Activated T-helper 1 cell treated with anti-CD3 and anti-CD28 coated beads, Interleukin-2, amount 50 U/mL, for 16 hours (primary cell): Measurements from ENCODE around the gene GYPA.
"Not testable (repeated sequence)": the region's sequence is repeated elsewhere in the genome, so short reads cannot be mapped to it uniquely, and the experiment has no call there.

ENCODE experiments used
- DNase-seq, 2 donors: peaks; one replicate each; pipeline ENCODE4 v3.0.0-alpha.2; 2020; ENCODE audit warnings: low read depth in 1 of 2, low spot score in 1 of 2

GYPA gene

DNA sequence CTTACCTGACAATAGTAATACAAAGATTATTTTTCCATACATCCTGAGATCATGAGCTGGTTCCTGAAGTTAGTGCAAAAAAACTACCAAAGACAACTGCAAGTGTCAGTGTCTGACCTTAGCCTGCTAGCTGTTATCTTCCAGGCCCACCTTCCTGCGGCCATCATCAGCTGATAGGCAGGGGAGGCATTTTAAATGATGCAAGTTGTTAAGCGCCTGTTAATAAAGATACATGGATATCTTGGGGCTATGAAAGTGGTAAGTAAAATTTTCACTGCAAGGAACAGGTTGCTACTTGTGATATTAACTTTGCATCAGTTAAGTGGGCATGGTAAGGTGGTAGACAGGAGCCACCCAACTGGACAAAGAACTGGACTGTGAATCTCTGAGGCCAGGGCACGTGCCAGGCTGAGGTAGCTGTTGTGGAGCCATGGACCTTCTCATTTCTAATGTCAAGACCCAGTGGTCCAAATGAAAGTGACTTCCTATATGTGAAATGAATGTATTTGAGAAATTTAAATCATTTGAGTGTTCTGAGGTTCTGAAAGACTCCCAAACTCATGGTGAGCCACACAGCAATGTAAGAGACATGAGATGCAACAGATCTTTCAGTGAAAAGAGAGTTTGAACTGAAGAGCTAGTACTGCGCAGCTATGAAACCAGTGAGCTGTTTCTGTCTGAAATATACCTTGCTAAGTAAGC lies at the start of gene GYPA:
GYPA (minus strand) TSS at position 125 of the 702 bp plus-strand sequence; CDS start at position 42, 83 bp downstream.
- DNase-seq: not testable (repeated sequence)

DNA sequence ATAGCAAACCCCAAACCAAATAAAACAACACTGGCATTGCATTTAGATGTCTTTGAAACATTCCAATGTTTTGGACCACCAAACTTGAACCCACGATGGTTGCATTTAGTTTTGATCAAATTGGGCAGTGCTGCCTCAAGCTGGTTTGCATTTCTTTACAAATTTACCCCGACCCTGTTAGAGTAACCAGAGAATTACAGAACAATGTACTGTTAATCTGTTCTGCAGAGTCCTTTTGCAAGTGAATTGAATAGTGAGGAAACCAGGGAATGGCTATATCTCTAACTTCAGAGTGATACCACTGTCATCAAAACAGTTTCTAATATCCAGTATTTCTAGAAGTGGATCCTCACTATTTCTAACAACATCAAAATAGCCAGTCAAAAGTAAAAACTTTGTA lies 49.5 kb upstream of the GYPA start:
- no peak for DNase-seq

DNA sequence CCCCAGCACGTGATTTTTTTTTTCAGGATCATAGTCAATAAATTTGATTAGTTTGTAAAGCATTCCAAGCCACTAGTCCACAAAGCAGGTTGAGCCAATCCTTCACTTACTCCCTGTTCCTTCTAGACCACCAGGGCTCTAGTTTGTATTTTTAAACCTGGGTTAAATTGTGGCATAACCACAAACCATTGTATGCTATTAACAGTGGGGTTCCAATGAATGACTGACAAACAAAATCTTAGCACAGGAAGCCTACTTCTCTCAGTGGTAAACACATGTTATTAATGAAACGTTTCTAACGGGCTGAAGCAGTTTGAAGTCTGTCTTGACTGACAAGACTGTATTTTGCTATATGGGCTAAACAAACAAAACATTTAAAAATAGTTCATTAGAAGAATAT lies 48.6 kb upstream of the GYPA start:
- DNase-seq: no peak

DNA sequence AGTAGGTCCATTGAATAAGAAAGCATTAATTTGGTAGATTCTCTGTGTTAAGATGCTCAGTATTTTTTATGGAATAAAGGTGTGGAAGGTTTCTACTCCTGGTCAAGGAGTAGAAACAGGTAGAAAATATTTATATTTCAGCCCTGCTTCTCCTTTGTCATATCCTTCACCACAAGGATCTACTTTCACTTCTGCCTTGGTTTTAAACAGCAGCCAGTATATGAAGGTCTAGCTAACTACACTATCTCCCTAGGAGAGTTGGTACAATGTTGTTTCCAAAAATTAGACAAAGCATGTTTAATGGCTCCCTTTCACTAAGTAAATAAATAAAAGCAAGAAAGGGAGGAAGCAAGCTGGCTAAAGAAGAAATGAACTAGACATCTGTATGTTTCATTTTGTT lies 44.6 kb upstream of the GYPA start:
- no peak for DNase-seq

DNA sequence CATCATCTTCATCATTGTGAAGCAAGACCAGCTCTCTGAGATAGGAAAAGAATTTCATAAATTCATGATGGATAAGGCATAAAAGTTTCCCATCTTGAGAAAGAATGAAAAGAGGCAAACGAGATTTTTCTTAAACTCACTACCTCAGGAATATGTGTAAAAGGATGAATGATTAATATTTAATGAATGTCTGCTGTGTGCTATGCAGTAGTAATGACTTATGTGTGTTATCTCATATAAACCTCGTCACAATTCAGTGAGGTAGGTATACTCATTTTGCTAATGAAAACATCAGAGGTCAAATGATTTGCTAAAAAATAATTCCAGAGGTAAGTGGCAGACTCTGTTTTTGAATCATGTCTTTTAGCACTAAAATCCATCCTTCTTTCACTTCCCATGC lies 42.6 kb upstream of the GYPA start:
- DNase-seq: no peak

DNA sequence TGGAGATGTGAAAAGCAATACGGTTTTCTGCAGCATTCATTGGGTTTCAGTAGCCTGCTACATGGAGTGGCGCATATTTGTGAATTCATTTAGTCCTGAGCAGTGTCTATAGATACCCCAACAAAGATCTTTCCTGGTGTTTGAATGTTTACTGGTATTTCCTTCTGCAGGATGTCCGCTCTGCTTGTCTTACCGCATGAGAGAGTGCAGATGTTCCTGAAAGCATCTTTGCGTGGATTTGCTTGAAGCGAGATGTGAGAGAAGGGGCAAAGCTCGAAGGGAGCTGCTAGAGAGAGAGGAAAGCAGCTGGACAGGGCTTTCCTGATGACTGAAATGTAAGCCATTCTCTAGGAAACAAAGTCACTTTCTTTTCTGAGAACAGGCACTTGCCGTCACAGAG lies 40.9 kb upstream of the GYPA start:
- DNase-seq: no peak

DNA sequence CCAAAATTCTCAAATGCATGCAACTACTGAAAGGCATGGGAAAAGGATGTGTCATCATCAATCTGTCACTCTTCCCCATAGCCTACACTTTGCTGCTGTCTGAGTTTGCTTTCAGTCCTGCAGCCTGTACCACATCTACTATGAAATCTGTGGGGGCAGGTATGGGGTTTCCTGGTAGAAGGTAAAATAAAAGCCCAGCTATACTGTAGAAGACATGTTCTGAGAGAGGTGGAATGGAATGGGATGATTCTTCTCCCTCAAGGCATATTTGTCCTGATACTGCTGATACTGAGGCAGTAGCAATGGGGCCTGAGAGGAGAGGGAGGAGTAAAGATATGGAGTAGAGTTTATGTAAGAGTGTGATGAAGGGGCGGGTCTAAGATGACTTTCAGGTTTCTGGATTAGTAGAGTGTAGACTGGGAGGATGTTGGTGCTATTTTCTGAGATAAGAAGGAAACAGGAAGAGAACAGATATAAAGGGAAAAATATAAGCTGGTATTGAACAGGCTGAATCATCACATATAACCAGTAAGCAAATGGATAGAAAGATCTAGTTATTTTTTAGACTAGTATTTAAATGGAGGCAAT lies 38.7 kb upstream of the GYPA start:
- DNase-seq: no peak

DNA sequence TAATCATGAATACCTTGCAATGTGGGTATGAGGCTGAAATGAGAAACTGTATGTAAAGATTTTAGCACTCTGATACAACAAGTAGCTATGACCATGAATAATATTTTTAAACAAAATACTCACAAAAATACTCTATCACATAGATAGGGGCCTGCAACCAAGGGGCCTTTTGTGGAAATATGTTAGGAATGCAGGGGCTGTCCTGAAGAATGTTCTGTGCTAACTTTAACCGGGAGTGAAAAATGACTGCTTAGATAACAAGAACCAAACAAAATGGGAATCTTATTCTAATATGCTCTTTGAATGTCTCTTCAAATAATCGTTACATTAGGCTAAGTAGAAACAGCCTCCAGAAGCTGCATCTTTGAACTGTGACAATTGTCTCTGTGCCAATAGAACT lies 37.9 kb upstream of the GYPA start:
- no peak for DNase-seq

DNA sequence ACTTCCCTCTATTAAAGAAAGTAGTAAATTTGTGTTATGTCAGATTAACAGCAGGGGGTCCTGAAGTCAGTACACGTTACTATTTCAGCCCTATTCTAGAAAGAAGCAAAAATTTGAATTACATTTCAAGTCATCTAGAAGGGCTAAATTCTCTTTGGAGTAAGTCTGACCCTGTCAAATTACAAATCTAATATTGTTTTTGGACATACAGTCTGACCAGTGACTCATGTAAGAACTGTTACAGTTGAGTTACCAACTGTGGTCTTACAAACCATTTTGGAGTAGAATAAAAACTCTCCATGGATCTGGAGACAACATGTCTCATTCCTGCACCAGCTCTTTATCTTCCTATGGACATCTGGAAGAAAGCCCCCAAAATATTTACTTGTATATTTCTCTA lies 36.0 kb upstream of the GYPA start:
- no peak for DNase-seq

DNA sequence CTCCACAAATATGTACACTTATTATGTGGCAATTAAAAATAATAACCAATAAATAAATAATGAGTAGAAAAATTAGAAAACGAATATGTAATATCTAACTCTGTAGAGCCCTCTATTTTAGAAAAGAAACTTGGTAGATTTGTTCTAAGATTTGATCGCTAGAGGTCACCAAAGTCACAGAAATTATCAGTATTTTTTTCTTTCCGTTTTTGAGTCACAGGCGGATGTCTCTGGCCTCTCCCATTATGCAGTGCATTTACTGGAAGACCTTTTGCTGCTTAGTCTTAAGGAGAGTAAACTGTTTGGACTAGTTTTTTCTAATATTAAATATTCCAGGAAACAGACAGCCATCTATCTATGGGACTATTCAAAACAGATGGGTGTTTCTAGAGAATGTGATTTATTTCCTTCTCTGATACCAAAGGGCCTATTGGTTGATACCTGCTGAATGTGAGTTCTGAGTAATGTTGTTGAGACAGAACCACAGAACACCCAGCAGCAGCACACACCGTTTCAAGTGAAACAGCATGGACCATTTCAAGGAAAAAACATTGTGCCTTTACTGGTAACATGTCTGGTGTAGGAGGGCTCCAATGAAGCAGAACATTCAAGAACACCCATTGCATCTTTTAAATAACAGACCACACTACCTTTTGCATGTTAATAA lies 34.0 kb upstream of the GYPA start:
- DNase-seq: no peak

DNA sequence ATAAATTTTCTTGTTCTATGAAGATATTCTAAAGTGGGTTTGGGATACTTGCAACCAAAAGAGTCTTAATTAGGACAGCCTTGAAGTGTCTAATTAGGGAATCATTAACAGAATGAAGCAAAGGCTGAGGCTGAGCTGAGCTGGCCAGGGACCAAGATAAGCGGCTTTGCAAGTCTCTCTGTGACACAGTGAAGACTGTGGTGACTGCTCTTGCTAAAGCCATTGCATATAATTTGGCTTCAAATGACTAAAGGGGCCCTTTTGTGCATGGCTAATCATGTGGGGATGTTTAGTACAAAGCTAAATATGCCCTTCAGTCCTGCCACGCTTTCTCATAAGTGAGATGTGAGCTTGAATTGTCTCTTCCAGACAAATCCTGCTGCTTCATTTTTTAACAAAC lies 31.2 kb upstream of the GYPA start:
- no peak for DNase-seq

DNA sequence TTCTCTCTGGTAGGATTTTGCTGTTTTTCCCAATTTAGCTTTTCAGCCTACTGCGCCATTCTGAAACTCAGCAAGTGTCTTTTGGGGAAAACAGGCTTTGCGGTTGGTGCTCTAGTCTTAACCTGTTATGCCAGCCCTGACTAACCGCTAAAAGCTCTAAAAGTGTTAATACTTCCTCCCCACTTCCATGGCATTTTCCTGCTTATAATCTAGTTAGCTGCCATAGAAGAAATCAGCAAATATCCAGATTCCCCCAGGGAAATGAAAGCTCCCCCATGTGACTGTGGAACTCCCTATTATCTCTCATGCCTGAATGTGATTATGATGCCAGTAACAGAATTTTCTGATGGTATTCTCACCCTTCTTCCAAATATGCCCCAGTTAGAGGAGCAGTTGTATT lies 28.7 kb upstream of the GYPA start:
- DNase-seq: no peak

DNA sequence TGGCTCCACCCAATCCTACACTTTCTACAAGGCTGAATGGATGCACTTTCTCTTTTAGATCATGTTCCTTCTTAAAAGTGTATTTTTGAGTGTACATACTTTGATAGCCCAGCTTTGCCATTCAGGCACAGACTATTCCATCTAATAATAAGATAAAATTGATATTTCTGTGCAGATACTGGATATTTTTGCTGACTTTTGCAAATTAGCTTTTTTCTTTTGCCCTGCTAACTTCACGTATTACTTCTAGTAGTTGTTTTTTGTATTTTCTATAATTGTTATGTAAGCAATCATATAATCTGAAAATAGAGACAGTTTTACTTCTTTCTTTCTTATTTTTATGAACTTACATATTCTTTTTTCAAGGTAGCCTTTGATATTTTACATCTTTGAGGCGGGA lies 13.5 kb upstream of the GYPA start:
- DNase-seq: no peak

DNA sequence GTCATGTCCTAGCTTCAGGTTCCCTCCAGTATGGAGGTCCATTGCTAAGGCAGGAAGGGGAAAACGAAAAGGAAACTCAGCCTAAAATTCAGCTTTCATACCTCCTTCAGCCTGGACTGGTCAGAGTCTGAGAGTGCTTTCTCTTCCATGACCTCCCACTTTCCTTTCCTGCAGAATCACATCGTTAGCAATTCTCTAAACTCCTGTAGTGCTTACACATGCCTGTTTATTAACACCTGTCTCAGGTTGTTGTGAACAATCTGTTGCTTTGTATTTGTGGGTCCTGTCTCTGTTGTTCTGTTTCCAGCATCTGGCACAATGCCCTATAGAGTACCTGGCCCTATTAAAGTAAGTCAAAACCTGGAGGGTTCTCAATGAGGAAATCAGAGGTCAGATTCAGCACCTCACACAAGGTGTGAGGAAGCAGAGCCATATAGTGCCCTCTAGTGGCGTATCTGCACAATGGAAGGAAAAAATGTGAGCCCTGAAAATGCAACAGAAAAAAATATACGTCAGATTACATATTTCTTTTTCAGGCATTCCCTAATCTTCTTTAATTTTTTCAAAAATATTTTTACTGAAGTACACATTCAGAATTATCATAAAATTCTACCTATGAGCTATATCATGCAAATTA lies 2.3 kb upstream of the GYPA start:
- DNase-seq: not testable (repeated sequence)

DNA sequence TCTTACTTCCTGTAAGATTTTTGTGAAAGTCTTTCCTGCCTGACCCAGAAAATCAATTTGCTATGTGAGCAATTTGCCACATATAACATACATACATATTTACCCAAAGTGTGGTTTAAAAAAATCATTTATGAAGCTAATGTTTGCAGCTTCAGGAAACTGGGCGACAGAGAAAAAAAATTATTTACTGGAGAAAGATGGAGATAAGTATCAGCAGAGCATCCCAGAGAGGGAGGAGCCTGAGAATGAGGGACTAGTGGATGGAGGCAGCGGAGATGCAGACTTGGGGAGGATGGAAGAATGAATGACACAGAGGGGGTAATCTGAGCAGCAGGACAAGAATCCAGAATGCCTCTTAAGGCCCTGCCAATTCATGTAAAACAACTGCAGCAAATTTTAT lies 975 bp upstream of the GYPA start:
- DNase-seq: no peak

DNA sequence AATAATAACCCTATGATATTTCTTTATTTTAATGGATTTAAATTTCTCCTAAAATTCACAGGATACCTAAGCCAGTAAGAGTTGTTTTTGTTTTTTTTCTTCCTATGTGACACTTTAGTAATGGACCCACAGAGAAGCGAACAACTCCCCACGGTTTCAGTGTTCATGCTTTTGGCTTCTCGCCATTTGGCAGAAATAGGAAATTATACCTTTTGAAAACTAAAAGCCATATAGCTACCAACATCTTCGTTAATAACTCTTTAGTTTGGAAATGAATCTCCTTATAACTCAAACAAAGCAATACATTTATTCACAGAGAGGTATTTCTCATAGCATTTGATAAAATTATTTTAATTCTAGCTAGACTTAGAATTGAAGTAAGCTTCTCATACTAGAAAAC lies 527 bp downstream of the GYPA start:
- not testable (repeated sequence) for DNase-seq

DNA sequence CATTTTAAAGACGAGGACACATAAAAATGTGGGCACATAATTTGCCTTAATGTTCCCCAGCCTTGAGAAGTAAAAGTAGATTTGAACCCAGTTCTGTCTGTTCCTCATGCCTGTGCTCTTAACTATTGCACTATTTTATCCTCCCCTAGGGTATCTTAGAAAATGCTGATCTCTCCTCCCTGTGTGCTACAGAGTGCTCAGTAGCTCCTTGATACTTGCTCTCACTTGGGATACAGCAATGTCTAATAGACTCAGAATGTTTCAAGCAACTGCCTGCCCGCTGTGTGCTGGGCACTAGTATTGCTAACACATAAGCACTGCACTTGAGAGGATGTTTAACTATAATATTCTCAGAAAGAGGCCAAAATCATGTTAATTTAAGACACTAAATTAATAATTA lies 971 bp downstream of the GYPA start:
- not testable (repeated sequence) for DNase-seq

DNA sequence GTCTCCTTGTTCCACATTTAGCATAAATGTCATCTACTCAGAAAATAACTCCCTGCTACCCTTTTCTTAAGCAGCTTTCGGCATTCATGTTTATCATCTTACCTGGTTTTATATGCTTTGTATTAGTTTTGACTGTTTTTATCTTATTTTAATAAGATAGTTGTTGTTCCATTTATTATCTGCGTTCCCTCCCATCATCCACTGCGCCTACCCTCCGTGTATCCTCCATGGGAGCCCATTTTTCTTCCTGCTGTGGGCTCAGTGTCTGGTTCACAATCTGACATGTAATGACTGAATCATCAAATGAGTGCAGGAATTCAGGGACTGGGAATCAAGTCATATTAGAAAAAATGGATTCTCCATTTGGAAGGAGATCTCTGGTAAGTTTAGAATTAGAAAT lies 2.3 kb downstream of the GYPA start:
- not testable (repeated sequence) for DNase-seq

DNA sequence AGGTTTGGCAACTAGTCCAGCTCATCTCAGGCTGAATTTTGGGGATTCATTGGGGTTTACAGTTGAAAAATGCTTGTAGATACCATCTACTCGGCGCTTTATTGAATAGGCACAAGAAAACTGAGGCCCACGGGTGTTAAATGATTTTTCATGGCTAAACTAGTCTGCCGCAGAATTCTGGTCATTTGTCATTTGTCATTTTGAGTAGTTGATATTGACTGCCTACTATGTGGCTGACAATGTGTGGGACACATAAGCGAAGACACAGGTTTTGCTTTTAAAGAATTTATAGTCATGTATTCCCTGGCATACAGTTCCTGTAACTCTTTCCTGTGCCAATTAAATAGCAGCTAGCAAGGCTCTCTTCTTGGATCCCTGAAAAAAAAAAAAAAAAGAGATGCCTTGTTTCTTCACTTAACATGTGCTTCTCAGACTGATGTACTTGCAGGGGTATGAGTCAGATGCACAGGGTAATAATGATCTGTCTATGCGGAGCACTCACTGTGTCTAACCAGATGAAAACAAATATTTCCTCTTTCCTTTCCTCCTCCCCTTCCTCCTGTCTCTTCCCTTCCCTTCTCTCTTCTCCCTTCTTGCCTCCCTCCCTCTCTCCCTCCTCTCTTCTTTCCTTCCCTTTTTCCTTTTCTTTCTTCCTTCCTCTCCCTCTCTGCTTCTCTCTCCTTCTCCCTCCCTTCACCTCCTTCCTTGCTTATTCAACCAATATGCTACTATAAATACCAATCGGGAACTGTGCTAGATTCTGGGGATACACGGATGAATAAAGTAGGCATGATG lies 3.2 kb downstream of the GYPA start:
- not testable (repeated sequence) for DNase-seq

DNA sequence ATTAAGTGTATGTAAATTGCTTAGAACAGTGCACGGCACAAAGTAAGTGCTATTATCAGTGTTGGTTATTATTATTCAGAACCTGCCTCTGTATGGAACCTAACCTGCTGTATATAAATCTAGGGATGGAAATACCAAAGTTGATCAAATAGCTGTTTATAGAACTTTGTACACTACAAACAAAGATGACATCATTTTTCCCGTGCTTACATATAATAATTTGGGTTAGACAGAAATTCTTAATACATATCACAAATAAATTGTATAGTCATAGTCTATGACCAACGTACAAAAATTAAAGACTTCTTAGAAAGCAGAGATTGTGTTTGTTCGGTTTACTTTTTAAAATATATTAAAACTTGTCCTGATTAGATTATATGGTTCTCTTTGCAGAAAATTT lies 4.3 kb downstream of the GYPA start:
- DNase-seq: not testable (repeated sequence)

DNA sequence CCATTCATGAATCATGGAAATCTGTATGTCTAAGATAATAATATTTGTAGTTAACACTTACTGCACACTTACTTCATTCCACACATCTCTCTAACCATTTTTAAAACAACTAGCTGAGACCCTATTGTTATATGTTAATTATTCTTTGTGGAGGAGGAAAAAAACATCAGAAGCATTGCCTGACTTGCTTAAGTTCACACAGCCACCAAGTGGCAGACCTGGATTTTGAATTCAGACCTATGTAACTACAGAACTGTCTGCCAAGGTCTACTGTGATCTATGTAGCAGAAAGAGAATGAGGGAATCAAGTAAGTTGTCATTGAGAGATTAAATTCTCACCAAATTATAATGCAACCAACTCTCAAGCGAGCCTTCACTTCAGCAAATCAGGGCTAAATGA lies 10.4 kb downstream of the GYPA start:
- DNase-seq: not testable (repeated sequence)
